NCI-H524 treated with DMSO at 0.1 percent for 48 hours (cell line): Measurements from ENCODE around the gene AADAC.
"Not testable (repeated sequence)": the region's sequence is repeated elsewhere in the genome, so short reads cannot be mapped to it uniquely, and the experiment has no call there.

Source experiments
- DNase-seq: peaks from one replicate; lab custom pipeline; 2025; lab: John Stamatoyannopoulos, UW

The AADAC gene

GRCh38 chr3:151813799-151814198 lies at the start of gene AADAC:
TSS of gene AADAC (plus strand) at chr3:151814116. CDS start at chr3:151814163, 47 bp downstream.
- no peak for DNase-seq

GRCh38 chr3:151764699-151765098 lies 49.2 kb upstream of the AADAC start:
- DNase-seq, result not testable (repeated sequence)

- no peak for DNase-seq
These were observed 48.2 kb upstream of the AADAC start for GRCh38 chr3:151765685-151766084.

- DNase-seq, result no peak
These were observed 47.5 kb upstream of the AADAC start for GRCh38 chr3:151766454-151766853.

- DNase-seq, result no peak
These were observed 45.5 kb upstream of the AADAC start for GRCh38 chr3:151768393-151768930.

- no peak for DNase-seq
These were observed 44.7 kb upstream of the AADAC start for GRCh38 chr3:151769175-151769574.

GRCh38 chr3:151770956-151771355 lies 43.0 kb upstream of the AADAC start:
- DNase-seq, result no peak

- no peak for DNase-seq
These were observed 41.0 kb upstream of the AADAC start for GRCh38 chr3:151772825-151773480.

- no peak for DNase-seq
These were observed 39.7 kb upstream of the AADAC start for GRCh38 chr3:151774235-151774634.

GRCh38 chr3:151774910-151775309 lies 39.0 kb upstream of the AADAC start:
- no peak for DNase-seq

- no peak for DNase-seq
These were observed 38.3 kb upstream of the AADAC start for GRCh38 chr3:151775314-151776258.

GRCh38 chr3:151776259-151776740 lies 37.6 kb upstream of the AADAC start:
- DNase-seq, result no peak

- DNase-seq, result no peak
These were observed 36.0 kb upstream of the AADAC start for GRCh38 chr3:151777880-151778279.

GRCh38 chr3:151787626-151788025 lies 26.3 kb upstream of the AADAC start:
- no peak for DNase-seq

GRCh38 chr3:151788401-151788800 lies 25.5 kb upstream of the AADAC start:
- no peak for DNase-seq

GRCh38 chr3:151789853-151790463 lies 24.0 kb upstream of the AADAC start:
- DNase-seq, result no peak

GRCh38 chr3:151790763-151791162 lies 23.2 kb upstream of the AADAC start:
- not testable (repeated sequence) for DNase-seq

- DNase-seq, result no peak
These were observed 21.5 kb upstream of the AADAC start for GRCh38 chr3:151792411-151792810.

GRCh38 chr3:151793636-151794035 lies 20.3 kb upstream of the AADAC start:
- DNase-seq, result no peak

- no peak for DNase-seq
These were observed 19.8 kb upstream of the AADAC start for GRCh38 chr3:151794080-151794479.

GRCh38 chr3:151795276-151795675 lies 18.6 kb upstream of the AADAC start:
- no peak for DNase-seq

- no peak for DNase-seq
These were observed 17.7 kb upstream of the AADAC start for GRCh38 chr3:151796105-151796680.
